Measurements from ENCODE around the gene CAB39. TPM values are rescaled to one million over a fixed set of nuclear protein-coding genes. Genes with fewer than 3 reads are reported as not detected.
A peak's percentile ranks its signal among the peaks of the same experiment; 100 is the strongest.

Gene CAB39
- total RNA-seq, 1 donor from 2014 or later = 92.2 TPM

DNA sequence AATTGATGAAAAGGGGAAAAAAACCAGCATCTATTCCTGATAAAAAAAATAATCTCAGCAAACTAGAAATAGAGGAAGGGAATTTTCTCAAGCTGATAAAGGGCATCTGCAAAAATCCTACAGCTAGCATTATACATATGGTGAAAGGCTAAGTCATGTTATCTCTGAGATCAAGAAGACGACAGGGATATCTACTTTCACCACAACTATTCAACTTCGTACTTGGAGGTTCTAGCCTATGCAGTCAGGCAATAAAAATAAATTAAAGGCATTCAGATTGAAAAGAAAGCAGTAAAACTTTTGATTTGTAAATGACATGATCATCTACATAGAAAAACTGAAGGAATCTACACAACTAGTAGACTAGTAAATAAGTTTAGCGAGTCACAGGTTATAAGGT, 58.2 kb downstream of the CAB39 start:
- DNase-seq = no peak
- Histone ChIP-seq H3K27me3 (ENCODE audit: low read depth) (no peaks in the 10 kb centered on the region), H3K9me3 (replicated peaks) (peaks cover 6% of the 10 kb centered on the region), H3K4me3 (no peak overlapping the region), H3K4me1 (peaks cover 30% of the 10 kb centered on the region), H3K36me3 (peaks cover 8% of the 10 kb centered on the region), H3K27ac (replicated peaks) (no peak overlapping the region)
- intact Hi-C loops (cut with micrococcal nuclease) = no loop called here
- no peak for TF ChIP-seq CTCF (IDR thresholded peaks at IDR 0.05; ENCODE audit: borderline replicate concordance)

GRCh38 chr2:230772156-230772555, 59.5 kb downstream of the CAB39 start:
- DNase-seq = no peak
- intact Hi-C loops (cut with micrococcal nuclease) = no loop called here
- H3K27ac ChIP-seq (replicated peaks) = no peak overlapping the region
- peaks cover 35% of the 10 kb centered on the region for H3K4me1 ChIP-seq
- H3K36me3 ChIP-seq = peaks cover 5% of the 10 kb centered on the region
- no peaks in the 10 kb centered on the region for H3K27me3 ChIP-seq (ENCODE audit: low read depth)
- no peak overlapping the region for H3K4me3 ChIP-seq
- peaks cover 6% of the 10 kb centered on the region for H3K9me3 ChIP-seq (replicated peaks)
- no peak for TF ChIP-seq CTCF (IDR thresholded peaks at IDR 0.05; ENCODE audit: borderline replicate concordance)

DNA sequence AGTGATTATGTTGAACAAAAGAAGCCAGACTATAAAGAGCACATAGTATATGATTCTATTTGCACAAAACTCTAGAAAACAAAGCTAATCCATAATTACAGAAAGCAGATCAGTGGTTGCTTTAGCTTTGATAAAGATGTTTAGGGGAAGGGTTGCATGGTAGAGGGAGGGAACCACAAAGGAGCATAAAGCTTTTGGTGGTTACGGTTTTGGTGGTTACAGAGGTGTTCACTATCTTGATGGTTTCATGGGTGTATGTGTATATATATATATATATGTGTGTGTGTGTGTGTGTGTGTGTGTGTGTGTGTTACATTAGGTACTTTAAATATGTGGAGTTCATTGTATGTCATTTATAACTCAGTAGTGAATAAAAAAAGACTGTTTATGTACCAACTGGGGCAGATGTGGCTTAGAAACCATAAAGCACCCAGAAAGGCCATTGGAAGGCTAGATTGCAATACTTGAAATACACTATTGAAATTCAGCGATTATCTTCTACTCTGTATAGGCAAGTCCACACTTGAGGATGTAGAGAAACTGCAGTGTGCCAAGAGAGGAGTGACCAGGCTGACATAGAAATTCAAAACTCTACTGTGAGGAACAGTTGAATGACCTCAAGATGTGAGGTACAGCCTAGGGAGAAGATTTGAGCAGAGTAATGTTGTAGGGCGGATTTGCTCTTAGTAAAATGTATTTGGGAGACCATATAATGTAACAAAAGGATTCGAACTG, 60.6 kb downstream of the CAB39 start:
- H3K4me1 ChIP-seq = peaks cover 45% of the 10 kb centered on the region
- no peaks in the 10 kb centered on the region for H3K27me3 ChIP-seq (ENCODE audit: low read depth)
- H3K4me3 ChIP-seq = no peak overlapping the region
- DNase-seq = no peak
- intact Hi-C loops (cut with micrococcal nuclease) = no loop called here
- no peak for TF ChIP-seq CTCF (IDR thresholded peaks at IDR 0.05; ENCODE audit: borderline replicate concordance)
- H3K27ac ChIP-seq (replicated peaks) = no peak overlapping the region
- no peaks in the 10 kb centered on the region for H3K36me3 ChIP-seq
- H3K9me3 ChIP-seq (replicated peaks) = peaks cover 6% of the 10 kb centered on the region

DNA sequence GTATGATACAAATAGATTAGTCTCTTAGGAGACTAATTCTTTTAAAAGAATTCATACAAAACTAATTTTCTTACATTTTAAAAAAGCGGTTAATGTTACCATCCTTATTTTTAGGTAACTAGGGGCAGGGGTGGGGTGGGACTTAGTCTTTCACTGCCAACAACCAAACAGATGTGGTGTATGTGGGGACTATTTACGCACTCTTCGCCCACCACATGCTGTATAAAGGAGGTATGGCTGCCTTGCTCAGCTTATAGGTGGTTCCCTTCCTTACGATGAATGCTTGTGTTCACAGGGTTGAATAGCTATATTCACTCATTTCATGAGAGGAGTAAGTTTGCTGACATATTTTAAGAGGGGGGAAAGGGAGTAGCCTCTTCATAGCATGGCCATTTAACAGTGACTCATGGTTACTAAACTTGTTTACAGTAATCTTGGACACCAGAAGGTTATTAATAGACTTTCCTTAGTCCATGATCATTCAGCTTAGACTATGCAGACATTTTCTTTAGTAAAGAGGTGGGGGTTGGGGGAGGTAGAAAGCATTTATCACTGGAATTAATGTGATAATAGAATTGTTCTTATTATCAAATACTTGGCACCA, 61.8 kb downstream of the CAB39 start:
- no peak for TF ChIP-seq CTCF (IDR thresholded peaks at IDR 0.05; ENCODE audit: borderline replicate concordance)
- peaks cover 6% of the 10 kb centered on the region for H3K9me3 ChIP-seq (replicated peaks)
- H3K36me3 ChIP-seq = peaks cover 3% of the 10 kb centered on the region
- no peak for DNase-seq
- intact Hi-C loops (cut with micrococcal nuclease) = no loop called here
- no peaks in the 10 kb centered on the region for H3K27me3 ChIP-seq (ENCODE audit: low read depth)
- peak overlapping the region; percentile 62 for H3K27ac ChIP-seq (replicated peaks)
- H3K4me3 ChIP-seq = no peak overlapping the region
- H3K4me1 ChIP-seq = peaks cover 57% of the 10 kb centered on the region

DNA sequence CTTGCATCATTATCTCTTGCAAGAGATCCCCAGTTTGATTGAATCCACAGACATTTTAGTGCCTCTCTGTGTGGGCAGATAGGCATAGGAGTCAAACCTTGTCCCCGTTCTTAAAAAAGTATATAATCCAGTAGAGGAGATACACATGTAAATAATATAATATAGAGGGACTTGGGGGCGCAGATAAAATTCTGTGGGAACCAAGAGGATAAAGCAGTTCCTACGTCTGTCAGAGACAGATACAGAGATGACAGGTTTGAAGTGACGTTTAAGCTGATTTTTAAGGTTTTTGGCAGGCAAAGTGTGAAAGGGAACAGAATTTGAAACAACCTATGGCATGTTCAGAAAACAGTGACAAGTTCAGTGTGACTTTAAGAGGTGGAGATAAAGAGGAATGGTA, 63.1 kb downstream of the CAB39 start:
- peaks cover 6% of the 10 kb centered on the region for H3K9me3 ChIP-seq (replicated peaks)
- H3K27ac ChIP-seq (replicated peaks) = peak overlapping the region; percentile 4
- peaks cover 67% of the 10 kb centered on the region for H3K4me1 ChIP-seq
- no peak for DNase-seq
- no peak for TF ChIP-seq CTCF (IDR thresholded peaks at IDR 0.05; ENCODE audit: borderline replicate concordance)
- no peak overlapping the region for H3K4me3 ChIP-seq
- intact Hi-C loops (cut with micrococcal nuclease) = no loop called here
- H3K27me3 ChIP-seq (ENCODE audit: low read depth) = no peaks in the 10 kb centered on the region
- H3K36me3 ChIP-seq = peaks cover 3% of the 10 kb centered on the region

All from left ventricle myocardium inferior (tissue), 1 donor.